ENCODE data around the gene FAM114A1.
"Not testable (repeated sequence)": the region's sequence is repeated elsewhere in the genome, so short reads cannot be mapped to it uniquely, and the experiment has no call there.

The FAM114A1 gene

DNA sequence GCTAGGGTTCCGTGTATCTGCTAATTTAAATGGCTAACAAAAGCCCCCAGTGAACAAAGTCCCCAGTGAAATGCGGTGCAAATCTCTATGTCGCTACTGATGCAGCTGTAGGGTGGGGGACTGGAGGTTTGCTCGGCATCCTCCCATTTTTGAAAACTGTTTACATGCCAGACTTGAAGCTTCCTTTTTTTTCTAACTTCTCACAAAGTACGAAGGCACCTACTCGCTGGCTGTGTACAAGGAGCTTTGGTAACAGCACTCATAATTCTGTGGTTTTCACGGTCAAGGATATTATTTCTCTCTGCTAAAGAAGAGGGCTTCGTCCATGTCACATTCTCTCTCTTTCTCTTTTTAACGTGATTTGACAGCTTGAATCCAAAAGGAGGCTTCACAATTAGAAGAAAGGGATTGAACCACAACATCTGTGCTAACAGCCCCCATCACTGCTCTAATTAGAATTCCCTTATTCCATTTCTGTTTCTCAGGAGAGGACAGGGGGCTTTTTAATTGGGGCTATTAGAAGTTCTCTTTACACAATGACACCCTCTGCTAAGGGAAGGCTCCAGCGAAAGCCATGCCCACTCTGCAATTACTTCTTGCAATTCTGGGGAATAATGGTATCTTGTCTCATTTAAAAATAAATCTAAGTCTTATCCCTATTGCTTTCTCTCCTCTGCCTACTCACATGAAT is 117.9 kb downstream of the FAM114A1 start:
- no peaks in the 10 kb centered on the region for H3K9me3 ChIP-seq (ENCODE audit: control insufficient read depth, insufficient read depth, low read length)
- no peaks in the 10 kb centered on the region for H3K27me3 ChIP-seq (ENCODE audit: control insufficient read depth, insufficient read depth, low read length)
- H3K9ac ChIP-seq (ENCODE audit: low read depth, low read length): no peak overlapping the region
- H3K4me3 ChIP-seq (ENCODE audit: low read depth, low read length): no peak overlapping the region
- no peaks in the 10 kb centered on the region for H3K36me3 ChIP-seq (ENCODE audit: control insufficient read depth, insufficient read depth, low read length)
- peaks cover 16% of the 10 kb centered on the region for H3K4me1 ChIP-seq (ENCODE audit: control insufficient read depth, insufficient read depth, low read length)
- H3K27ac ChIP-seq (ENCODE audit: low read depth, low read length): no peak overlapping the region

DNA sequence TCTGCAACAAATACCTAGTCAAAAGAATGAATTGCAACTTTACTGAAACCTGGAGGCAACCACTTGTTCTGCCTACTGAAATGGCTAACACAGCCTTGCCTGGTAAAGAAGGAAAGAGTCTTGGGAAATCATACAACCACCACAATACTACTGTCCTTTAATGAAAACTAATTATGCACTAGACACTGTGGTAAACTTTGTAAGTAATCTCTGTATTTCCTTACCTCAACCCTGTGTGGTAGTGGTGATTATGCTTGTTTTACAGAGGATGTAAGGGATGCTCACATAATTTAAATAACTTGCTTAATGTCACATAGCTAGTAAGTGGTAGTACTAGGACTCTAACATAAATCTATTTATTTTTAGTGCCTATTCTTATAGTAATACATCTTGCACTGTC is 119.9 kb downstream of the FAM114A1 start:
- Histone ChIP-seq H3K4me3 (ENCODE audit: low read depth, low read length) (no peak overlapping the region), H3K27ac (ENCODE audit: low read depth, low read length) (no peak overlapping the region), H3K9ac (ENCODE audit: low read depth, low read length) (no peak overlapping the region), H3K4me1 (ENCODE audit: control insufficient read depth, insufficient read depth, low read length) (peaks cover 16% of the 10 kb centered on the region), H3K9me3 (ENCODE audit: control insufficient read depth, insufficient read depth, low read length) (no peaks in the 10 kb centered on the region), H3K27me3 (ENCODE audit: control insufficient read depth, insufficient read depth, low read length) (no peaks in the 10 kb centered on the region), H3K36me3 (ENCODE audit: control insufficient read depth, insufficient read depth, low read length) (no peaks in the 10 kb centered on the region)

DNA sequence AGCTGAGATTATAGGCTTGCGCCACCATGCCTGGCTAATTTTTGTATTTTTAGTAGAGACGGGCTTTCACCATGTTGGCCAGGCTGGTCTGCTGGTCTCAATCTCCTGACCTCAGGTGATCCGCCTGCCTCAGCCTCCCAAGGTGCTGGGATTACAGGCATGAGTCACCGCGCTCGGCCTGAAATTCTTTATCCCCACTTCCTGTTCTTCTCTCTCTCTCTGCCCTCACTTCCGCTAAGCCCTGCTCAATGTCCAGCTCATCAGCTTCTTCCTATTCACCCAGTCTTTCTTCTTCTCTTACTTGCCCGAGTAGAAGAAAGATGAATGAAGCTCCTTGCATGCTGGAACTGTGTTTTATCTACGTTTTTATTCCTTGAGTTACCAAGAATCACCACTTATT is 120.7 kb downstream of the FAM114A1 start:
- not testable (repeated sequence) for H3K27ac ChIP-seq (ENCODE audit: low read depth, low read length); H3K9me3 ChIP-seq (ENCODE audit: control insufficient read depth, insufficient read depth, low read length); H3K36me3 ChIP-seq (ENCODE audit: control insufficient read depth, insufficient read depth, low read length); H3K4me3 ChIP-seq (ENCODE audit: low read depth, low read length); H3K27me3 ChIP-seq (ENCODE audit: control insufficient read depth, insufficient read depth, low read length); H3K9ac ChIP-seq (ENCODE audit: low read depth, low read length)
- H3K4me1 ChIP-seq (ENCODE audit: control insufficient read depth, insufficient read depth, low read length): peaks cover 16% of the 10 kb centered on the region; the same call in 1 of the 2 replicates

DNA sequence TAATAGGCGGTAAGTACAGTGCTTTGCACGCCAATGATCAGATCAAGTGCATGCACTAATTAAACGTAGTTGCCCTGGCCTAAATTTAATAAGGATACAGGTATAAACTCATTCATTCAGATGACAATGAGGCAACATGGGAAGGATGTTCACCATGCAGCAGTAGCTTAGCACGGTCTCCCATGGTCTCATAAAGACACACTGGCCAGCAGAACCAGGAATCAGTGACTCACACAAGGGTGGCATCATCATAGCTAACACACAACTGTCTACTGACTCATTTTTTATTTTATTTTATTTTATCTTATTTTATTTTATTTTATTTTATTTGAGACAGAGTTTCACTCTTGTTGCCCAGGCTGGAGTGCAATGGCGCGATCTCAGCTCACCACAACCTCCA is 121.9 kb downstream of the FAM114A1 start:
- Histone ChIP-seq H3K27me3 (ENCODE audit: control insufficient read depth, insufficient read depth, low read length) (no peaks in the 10 kb centered on the region), H3K27ac (ENCODE audit: low read depth, low read length) (no peak overlapping the region), H3K4me1 (ENCODE audit: control insufficient read depth, insufficient read depth, low read length) (peaks cover 16% of the 10 kb centered on the region; the same call in 1 of the 2 replicates), H3K9ac (ENCODE audit: low read depth, low read length) (no peak overlapping the region), H3K4me3 (ENCODE audit: low read depth, low read length) (no peak overlapping the region), H3K36me3 (ENCODE audit: control insufficient read depth, insufficient read depth, low read length) (no peaks in the 10 kb centered on the region), H3K9me3 (ENCODE audit: control insufficient read depth, insufficient read depth, low read length) (no peaks in the 10 kb centered on the region)

DNA sequence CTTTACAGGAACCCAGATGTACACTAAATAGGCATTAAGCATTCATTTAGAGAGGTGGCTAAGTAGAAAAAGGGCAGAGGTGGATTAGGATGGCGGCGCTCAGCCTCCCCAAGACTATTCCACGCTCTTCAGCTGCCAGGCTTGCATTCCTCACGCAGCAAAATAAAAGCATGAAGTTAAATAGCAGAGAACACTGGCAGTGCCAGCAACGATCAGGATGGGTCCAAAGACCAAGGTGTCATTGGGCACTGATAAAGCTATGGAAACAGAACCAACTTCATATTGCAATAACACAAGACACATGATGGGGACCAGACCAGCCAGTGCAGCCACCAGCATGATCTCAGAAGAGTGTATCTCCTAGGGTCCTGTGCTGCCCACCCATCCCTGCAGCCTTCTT is 122.6 kb downstream of the FAM114A1 start:
- H3K4me3 ChIP-seq (ENCODE audit: low read depth, low read length): no peak overlapping the region
- H3K9me3 ChIP-seq (ENCODE audit: control insufficient read depth, insufficient read depth, low read length): no peaks in the 10 kb centered on the region
- no peaks in the 10 kb centered on the region for H3K27me3 ChIP-seq (ENCODE audit: control insufficient read depth, insufficient read depth, low read length)
- H3K4me1 ChIP-seq (ENCODE audit: control insufficient read depth, insufficient read depth, low read length): peaks cover 14% of the 10 kb centered on the region; the same call in 1 of the 2 replicates
- no peak overlapping the region for H3K9ac ChIP-seq (ENCODE audit: low read depth, low read length)
- no peak overlapping the region for H3K27ac ChIP-seq (ENCODE audit: low read depth, low read length)
- no peaks in the 10 kb centered on the region for H3K36me3 ChIP-seq (ENCODE audit: control insufficient read depth, insufficient read depth, low read length)

DNA sequence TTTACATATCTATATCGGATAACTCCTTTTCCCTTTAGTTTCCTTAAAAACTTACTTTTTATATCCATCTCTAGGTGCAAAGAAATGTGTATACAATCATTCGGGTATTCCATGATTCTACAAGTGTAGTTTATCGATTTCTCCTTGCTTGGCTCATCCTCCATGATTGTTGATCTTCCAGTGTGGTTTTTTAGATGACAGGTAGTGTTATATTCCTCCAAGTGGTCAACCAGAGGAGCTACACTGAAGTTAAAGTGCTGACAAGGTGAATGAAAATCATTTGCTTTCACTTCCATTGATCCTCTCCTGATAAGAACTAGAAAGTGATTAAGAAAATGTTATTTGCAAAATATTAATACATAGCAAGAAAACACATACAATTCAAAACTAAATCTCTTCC is 126.1 kb downstream of the FAM114A1 start:
- Histone ChIP-seq H3K4me1 (ENCODE audit: control insufficient read depth, insufficient read depth, low read length) (no peaks in the 10 kb centered on the region), H3K36me3 (ENCODE audit: control insufficient read depth, insufficient read depth, low read length) (no peaks in the 10 kb centered on the region), H3K27ac (ENCODE audit: low read depth, low read length) (no peak overlapping the region), H3K9ac (ENCODE audit: low read depth, low read length) (no peak overlapping the region), H3K4me3 (ENCODE audit: low read depth, low read length) (no peak overlapping the region), H3K9me3 (ENCODE audit: control insufficient read depth, insufficient read depth, low read length) (no peaks in the 10 kb centered on the region), H3K27me3 (ENCODE audit: control insufficient read depth, insufficient read depth, low read length) (no peaks in the 10 kb centered on the region)

DNA sequence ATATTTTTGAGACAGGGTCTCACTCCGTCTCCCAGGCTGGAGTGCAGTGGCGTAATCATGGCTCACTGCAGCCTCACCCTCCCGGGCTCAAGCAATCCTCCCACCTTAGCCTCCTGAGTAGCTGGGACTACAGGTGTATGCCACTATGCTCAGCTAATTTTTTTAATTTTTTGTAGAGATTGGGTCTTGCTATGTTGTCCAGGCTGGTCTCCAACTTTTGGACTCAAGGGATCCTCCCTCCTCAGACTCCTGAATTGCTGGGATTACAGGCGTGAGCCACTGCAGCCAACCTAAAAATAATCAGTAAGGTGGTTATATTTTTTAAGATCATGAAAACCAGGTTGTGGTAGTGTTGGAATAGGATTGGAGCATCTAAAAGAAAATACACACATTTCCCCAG is 126.5 kb downstream of the FAM114A1 start:
- no peaks in the 10 kb centered on the region for H3K36me3 ChIP-seq (ENCODE audit: control insufficient read depth, insufficient read depth, low read length)
- H3K4me1 ChIP-seq (ENCODE audit: control insufficient read depth, insufficient read depth, low read length): no peaks in the 10 kb centered on the region
- no peak overlapping the region for H3K9ac ChIP-seq (ENCODE audit: low read depth, low read length)
- H3K27ac ChIP-seq (ENCODE audit: low read depth, low read length): no peak overlapping the region
- H3K9me3 ChIP-seq (ENCODE audit: control insufficient read depth, insufficient read depth, low read length): no peaks in the 10 kb centered on the region
- no peaks in the 10 kb centered on the region for H3K27me3 ChIP-seq (ENCODE audit: control insufficient read depth, insufficient read depth, low read length)
- H3K4me3 ChIP-seq (ENCODE audit: low read depth, low read length): no peak overlapping the region
